Measurements from ENCODE around the gene ZNF362. TPM values are rescaled to one million over a fixed set of nuclear protein-coding genes. Genes with fewer than 3 reads are reported as not detected.

The ZNF362 gene
- total and polyA plus RNA-seq, 2 experiments from 2014 or later = 11.0 to 12.9 TPM

GRCh38 chr1:33270808-33271465 is 14.6 kb downstream of the ZNF362 start:
- DNase-seq (ENCODE audit: low spot score) (no peak), ATAC-seq (no peak)
- Mint-ChIP-seq H3K27ac (no peak overlapping the region), H3K36me3 (ENCODE audit: low read depth) (peaks cover 11% of the 10 kb centered on the region), H3K4me3 (no peak overlapping the region), H3K9me3 (no peaks in the 10 kb centered on the region), H3K4me1 (peaks cover 53% of the 10 kb centered on the region), H3K27me3 (ENCODE audit: insufficient read depth, low read depth, poor library complexity) (peaks cover 12% of the 10 kb centered on the region)
- no peak overlapping the region for H3K27ac ChIP-seq (ENCODE audit: low read depth)
- H3K79me2 ChIP-seq (replicated peaks; ENCODE audit: insufficient read depth) = peaks cover 17% of the 10 kb centered on the region; the same call in 1 of the 2 replicates
- no peak overlapping the region for H3K4me2 ChIP-seq
- peaks cover 10% of the 10 kb centered on the region for H3K4me1 ChIP-seq (ENCODE audit: insufficient read depth)
- H3K9me2 ChIP-seq (ENCODE audit: insufficient read depth) = no peaks in the 10 kb centered on the region
- H3K4me3 ChIP-seq = no peak overlapping the region
- no peaks in the 10 kb centered on the region for H3K36me3 ChIP-seq (ENCODE audit: insufficient read depth)
- no peaks in the 10 kb centered on the region for H3F3A ChIP-seq (replicated peaks; ENCODE audit: low read depth)
- no peaks in the 10 kb centered on the region for H3K27me3 ChIP-seq (ENCODE audit: insufficient read depth)
- TF ChIP-seq, protein P1, sequence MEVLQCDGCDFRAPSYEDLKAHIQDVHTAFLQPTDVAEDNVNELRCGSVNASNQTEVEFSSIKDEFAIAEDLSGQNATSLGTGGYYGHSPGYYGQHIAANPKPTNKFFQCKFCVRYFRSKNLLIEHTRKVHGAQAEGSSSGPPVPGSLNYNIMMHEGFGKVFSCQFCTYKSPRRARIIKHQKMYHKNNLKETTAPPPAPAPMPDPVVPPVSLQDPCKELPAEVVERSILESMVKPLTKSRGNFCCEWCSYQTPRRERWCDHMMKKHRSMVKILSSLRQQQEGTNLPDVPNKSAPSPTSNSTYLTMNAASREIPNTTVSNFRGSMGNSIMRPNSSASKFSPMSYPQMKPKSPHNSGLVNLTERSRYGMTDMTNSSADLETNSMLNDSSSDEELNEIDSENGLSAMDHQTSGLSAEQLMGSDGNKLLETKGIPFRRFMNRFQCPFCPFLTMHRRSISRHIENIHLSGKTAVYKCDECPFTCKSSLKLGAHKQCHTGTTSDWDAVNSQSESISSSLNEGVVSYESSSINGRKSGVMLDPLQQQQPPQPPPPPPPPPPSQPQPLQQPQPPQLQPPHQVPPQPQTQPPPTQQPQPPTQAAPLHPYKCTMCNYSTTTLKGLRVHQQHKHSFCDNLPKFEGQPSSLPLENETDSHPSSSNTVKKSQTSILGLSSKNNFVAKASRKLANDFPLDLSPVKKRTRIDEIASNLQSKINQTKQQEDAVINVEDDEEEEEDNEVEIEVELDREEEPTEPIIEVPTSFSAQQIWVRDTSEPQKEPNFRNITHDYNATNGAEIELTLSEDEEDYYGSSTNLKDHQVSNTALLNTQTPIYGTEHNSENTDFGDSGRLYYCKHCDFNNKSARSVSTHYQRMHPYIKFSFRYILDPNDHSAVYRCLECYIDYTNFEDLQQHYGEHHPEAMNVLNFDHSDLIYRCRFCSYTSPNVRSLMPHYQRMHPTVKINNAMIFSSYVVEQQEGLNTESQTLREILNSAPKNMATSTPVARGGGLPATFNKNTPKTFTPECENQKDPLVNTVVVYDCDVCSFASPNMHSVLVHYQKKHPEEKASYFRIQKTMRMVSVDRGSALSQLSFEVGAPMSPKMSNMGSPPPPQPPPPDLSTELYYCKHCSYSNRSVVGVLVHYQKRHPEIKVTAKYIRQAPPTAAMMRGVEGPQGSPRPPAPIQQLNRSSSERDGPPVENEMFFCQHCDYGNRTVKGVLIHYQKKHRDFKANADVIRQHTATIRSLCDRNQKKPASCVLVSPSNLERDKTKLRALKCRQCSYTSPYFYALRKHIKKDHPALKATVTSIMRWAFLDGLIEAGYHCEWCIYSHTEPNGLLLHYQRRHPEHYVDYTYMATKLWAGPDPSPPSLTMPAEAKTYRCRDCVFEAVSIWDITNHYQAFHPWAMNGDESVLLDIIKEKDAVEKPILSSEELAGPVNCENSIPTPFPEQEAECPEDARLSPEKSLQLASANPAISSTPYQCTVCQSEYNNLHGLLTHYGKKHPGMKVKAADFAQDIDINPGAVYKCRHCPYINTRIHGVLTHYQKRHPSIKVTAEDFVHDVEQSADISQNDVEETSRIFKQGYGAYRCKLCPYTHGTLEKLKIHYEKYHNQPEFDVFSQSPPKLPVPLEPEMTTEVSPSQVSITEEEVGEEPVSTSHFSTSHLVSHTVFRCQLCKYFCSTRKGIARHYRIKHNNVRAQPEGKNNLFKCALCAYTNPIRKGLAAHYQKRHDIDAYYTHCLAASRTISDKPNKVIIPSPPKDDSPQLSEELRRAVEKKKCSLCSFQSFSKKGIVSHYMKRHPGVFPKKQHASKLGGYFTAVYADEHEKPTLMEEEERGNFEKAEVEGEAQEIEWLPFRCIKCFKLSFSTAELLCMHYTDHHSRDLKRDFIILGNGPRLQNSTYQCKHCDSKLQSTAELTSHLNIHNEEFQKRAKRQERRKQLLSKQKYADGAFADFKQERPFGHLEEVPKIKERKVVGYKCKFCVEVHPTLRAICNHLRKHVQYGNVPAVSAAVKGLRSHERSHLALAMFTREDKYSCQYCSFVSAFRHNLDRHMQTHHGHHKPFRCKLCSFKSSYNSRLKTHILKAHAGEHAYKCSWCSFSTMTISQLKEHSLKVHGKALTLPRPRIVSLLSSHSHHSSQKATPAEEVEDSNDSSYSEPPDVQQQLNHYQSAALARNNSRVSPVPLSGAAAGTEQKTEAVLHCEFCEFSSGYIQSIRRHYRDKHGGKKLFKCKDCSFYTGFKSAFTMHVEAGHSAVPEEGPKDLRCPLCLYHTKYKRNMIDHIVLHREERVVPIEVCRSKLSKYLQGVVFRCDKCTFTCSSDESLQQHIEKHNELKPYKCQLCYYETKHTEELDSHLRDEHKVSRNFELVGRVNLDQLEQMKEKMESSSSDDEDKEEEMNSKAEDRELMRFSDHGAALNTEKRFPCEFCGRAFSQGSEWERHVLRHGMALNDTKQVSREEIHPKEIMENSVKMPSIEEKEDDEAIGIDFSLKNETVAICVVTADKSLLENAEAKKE (CRISPR knock-in tag; IDR thresholded peaks at IDR 0.05) = no peak
- TF ChIP-seq POLR2AphosphoS5 (IDR thresholded peaks at IDR 0.05; ENCODE audit: low read depth) = no peak
- no peak for TF ChIP-seq STAT1 (IDR thresholded peaks at IDR 0.05; ENCODE audit: unreplicated experiment)
- no peak for TF ChIP-seq ETS1 (IDR thresholded peaks at IDR 0.05)
- peaks cover 9% of the 10 kb centered on the region for H4K20me1 ChIP-seq (replicated peaks; ENCODE audit: insufficient read depth)
- no peak overlapping the region for H2AFZ ChIP-seq
